UCSD-AML1 (cell line): ENCODE results near the gene RPGR.

Source experiments
- DNase-seq: peaks from one replicate; lab custom pipeline; 2025; ENCODE audit not compliant: unreplicated experiment; lab: John Stamatoyannopoulos, UW

Gene RPGR

GRCh38 chrX:38268011-38268410 is 59.3 kb downstream of the RPGR start:
- DNase-seq = no peak

DNA sequence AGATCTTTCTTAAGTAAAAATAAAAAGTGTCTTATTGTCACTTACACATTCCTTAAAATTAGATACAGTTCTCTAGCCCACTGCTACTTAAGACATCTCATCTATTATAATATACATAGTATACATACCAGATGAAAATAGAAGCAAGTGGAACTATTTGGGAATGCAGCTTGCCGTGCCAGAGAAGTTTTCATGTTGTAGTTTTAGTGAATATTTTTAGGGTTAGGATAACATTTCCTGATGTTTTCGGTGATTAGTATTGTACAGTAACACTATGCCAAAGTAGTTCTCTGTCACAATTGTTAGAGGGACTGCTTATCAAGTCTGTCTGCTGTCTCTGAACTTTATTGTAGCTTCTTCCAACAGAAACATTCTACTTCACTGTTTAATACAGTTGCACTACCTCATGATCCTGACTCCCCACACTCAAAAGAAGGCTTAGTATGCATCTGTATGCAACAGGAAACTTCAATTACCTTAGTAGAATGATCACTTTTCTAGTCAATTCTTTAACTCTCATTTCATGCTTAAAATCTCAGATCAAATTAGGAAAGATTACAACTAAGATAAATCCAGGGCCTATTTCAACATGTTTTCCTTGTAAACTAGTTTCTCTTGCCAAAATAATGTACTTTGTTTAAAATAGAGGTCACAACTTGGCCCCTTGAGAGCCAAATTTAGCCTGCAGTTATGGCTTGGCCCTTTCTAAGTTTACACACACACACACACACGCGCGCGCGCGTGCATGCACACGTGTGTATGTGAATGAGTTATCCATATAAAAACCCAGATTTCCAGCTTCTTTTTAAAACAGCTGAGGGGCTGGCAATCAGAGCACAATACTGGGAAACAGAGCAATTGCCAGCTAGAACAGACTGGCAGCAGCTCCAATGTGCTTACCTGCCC is 64.3 kb downstream of the RPGR start:
- DNase-seq = no peak

DNA sequence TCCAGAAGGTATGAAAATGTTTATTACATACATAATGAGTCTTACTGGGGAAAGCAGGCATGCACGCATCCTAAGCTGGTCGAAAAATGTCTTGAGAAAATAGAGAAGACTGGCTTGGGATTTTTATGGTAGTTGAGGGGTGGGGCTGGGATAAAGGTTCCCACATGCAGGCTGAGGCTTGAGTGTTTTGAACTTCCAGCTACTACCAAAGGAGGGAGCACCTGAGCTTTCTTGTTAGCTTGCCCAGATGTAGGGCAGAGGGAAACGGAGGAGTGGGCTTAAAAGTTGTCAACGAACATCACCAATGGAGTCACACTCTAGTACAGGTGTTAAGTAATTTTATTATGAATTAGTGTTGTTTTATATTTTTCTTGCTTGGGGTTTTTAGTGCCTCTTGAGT is 67.1 kb downstream of the RPGR start:
- no peak for DNase-seq

DNA sequence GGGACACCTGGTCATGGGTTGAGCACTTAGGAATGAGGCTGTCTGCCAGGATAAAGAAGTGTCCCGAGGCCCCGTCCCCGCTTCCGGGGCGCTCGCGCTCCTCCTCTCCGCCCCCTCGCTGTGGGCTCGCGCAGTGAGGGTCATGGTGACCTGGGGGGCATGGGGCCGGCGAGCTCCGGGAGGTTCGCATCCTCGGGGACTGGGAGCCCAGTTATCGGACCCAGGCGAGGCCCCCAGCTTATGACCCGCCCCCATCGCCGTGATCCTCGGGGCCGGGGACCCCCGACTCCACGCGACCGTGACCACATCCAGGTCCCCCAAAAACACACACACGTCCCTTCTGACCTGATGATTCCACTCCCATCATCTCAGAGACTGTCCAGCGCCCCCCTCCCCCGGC is 71.3 kb downstream of the RPGR start:
- DNase-seq = no peak

- no peak for DNase-seq
Observed at GRCh38 chrX:38249965-38250364, 77.3 kb downstream of the RPGR start.

DNA sequence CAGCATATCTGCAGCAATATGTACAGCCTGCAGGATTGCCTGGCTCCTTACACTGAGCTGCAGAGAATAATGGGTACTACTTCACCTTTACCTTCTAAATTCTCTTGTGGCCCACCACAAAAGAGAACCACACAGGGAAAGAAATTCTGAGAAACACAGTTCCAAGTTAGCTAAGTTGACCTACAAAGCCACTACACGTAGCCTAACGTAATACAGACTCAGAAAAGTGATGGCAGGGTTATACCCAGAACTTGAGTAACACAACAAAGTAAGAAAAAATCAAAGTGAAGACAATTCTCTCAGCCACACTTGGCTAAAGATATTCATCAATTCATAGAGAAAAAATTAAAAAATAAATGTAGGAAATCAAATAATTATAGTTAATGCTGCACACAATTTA is 80.3 kb downstream of the RPGR start:
- no peak for DNase-seq

- no peak for DNase-seq
Observed at GRCh38 chrX:38240541-38240940, 86.8 kb downstream of the RPGR start.

- no peak for DNase-seq
Observed at GRCh38 chrX:38236901-38237615, 90.3 kb downstream of the RPGR start.

- DNase-seq = no peak
Observed at GRCh38 chrX:38233891-38234667, 93.2 kb downstream of the RPGR start.

- no peak for DNase-seq
Observed at GRCh38 chrX:38232079-38232686, 95.1 kb downstream of the RPGR start.

GRCh38 chrX:38225093-38225492 is 102.2 kb downstream of the RPGR start:
- no peak for DNase-seq

DNA sequence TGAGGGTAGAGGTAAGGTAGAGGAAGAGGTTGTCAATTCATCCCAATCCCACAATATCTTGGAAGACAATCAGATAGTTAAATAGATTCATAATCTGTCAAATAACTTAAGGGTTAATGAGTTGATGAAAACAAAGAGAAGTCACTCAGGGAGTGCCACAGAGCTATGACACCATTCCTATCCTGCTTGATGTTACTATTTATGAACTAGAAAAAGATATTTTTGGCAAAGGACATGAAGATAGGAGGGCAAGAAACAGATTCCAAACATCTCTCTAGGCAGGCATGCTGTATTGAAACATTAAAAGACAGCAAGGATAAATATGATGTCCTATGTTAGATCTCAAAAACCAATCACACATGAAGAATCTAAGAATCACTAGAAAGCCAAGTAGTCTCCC is 103.1 kb downstream of the RPGR start:
- DNase-seq = no peak

- DNase-seq = no peak
Observed at GRCh38 chrX:38221391-38221929, 105.8 kb downstream of the RPGR start.

GRCh38 chrX:38220415-38221390 is 106.6 kb downstream of the RPGR start, which contains the start of gene SRPX:
Gene SRPX, minus strand, starts transcription at chrX:38220871. Its CDS starts 79 bp downstream, at chrX:38220792.
- no peak for DNase-seq

DNA sequence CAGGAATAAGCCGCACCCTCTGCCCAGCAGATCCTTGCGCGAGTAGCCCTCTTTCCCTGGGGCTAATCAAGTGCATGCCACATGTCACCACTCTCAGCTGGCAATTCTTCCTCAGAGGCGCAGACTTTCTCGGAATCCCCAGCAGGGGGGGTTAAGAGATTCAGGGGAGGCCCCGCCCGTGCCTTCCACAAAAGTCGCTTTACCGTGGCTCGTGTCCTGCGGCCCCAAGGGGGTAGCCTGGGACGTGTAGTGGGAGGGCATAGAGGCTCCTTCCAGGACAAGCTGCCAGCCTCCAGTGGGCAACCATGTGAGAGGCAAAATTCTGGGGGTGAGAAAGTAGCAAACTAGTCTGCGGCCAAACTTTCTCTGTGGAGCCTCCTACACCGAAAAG is 107.3 kb downstream of the RPGR start:
- peak; percentile 13 for DNase-seq
